ENCODE results near the gene ATF7. TPM values are rescaled to one million over a fixed set of nuclear protein-coding genes. Genes with fewer than 3 reads are reported as not detected.

Gene ATF7
- total and polyA plus RNA-seq, 2 of the 13 experiments (the other 11 are each of a cell fraction or from before 2014, with no cell fraction given) = 9.6 to 16.2 TPM

- Histone ChIP-seq H3K27ac (ENCODE audit: extremely low read length, insufficient read depth, low read length) (no peak overlapping the region), H2AFZ (ENCODE audit: low read length) (no peak overlapping the region), H3K9me3 (ENCODE audit: low read length) (no peaks in the 10 kb centered on the region), H3K4me2 (ENCODE audit: low read depth, low read length) (no peak overlapping the region), H3K4me1 (ENCODE audit: insufficient read depth, low read length) (no peaks in the 10 kb centered on the region), H3K79me2 (ENCODE audit: insufficient read depth, low read length) (no peaks in the 10 kb centered on the region), H4K20me1 (ENCODE audit: insufficient read depth, low read length) (peaks cover 12% of the 10 kb centered on the region), H3K27me3 (ENCODE audit: control insufficient read depth in 1 of 2, insufficient read depth in 2 of 2, low read length in 2 of 2) (no peaks in the 10 kb centered on the region), H3K4me3 (replicated peaks in 1 of 3; ENCODE audit: insufficient read depth in 1 of 3, low read depth in 2 of 3, low read length in 3 of 3) (no peak overlapping the region), H3K36me3 (replicated peaks in 1 of 2; ENCODE audit: control insufficient read depth in 1 of 2, insufficient read depth in 2 of 2, low read length in 2 of 2) (peaks cover 13 to 50% of the 10 kb centered on the region in 2 experiments), H3K9ac (ENCODE audit: insufficient read depth, low read depth, low read length) (no peak overlapping the region)
- WGBS (ENCODE audit: low lambda C conversion rate) = 86% methylated on average over 8 of the region's 9 CpGs
- no TSS peak for BruUV-seq (replicated peaks)
- ChIA-PET CTCF (ENCODE audit: low intra/inter-chr PET ratio, low total read pairs) (no interaction called here), POLR2A (interaction anchor here (0.7 to 4.2 kb wide), 12 partner anchors 9 to 161 kb away, joined by 3 to 58 read pairs (median 4); partner anchors contain the start of genes AAAS, MAP3K12, PRR13 and SP1)
- DNase-seq (ENCODE audit: low spot score) = peak; percentile 49
- TF ChIP-seq, protein P1, sequence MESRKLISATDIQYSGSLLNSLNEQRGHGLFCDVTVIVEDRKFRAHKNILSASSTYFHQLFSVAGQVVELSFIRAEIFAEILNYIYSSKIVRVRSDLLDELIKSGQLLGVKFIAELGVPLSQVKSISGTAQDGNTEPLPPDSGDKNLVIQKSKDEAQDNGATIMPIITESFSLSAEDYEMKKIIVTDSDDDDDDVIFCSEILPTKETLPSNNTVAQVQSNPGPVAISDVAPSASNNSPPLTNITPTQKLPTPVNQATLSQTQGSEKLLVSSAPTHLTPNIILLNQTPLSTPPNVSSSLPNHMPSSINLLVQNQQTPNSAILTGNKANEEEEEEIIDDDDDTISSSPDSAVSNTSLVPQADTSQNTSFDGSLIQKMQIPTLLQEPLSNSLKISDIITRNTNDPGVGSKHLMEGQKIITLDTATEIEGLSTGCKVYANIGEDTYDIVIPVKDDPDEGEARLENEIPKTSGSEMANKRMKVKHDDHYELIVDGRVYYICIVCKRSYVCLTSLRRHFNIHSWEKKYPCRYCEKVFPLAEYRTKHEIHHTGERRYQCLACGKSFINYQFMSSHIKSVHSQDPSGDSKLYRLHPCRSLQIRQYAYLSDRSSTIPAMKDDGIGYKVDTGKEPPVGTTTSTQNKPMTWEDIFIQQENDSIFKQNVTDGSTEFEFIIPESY (CRISPR knock-in tag; IDR thresholded peaks at IDR 0.05) = peak; percentile 28; the same call in 1 of the 2 replicates
- TF ChIP-seq NONO (IDR thresholded peaks at IDR 0.05) = no peak
- peak; percentile 24; the same call in 1 of the 2 replicates for TF ChIP-seq NONO (CRISPR knock-in tag; conservative IDR thresholded peaks at IDR 0.05)
- TF ChIP-seq PRMT3 (CRISPR knock-in tag; IDR thresholded peaks at IDR 0.05; ENCODE audit: borderline replicate concordance, low read depth) = no peak
- peak; percentile 28; the same call in 1 of the 2 replicates for TF ChIP-seq SSRP1 (CRISPR knock-in tag; IDR thresholded peaks at IDR 0.05)
- TF ChIP-seq POLR2AphosphoS5 (IDR thresholded peaks at IDR 0.05; ENCODE audit: low read depth, low read length) = 0 out of 2 replicates have a peak, but pooled peaks have one; percentile 8
- TF ChIP-seq POLR2G (IDR thresholded peaks at IDR 0.05; ENCODE audit: low read depth, low read length) = peak; percentile 43
- peak in 1 of 2 experiments; percentile 47; a peak in 2 of 4 replicates for TF ChIP-seq POLR2A (IDR thresholded peaks at IDR 0.05; ENCODE audit: insufficient read depth in 1 of 2, low read depth in 2 of 2, low read length in 2 of 2)
- 0 out of 2 replicates have a peak, but pooled peaks have one; percentile 14 for TF ChIP-seq IKZF5 (CRISPR knock-in tag; IDR thresholded peaks at IDR 0.05)
- 0 out of 2 replicates have a peak, but pooled peaks have one; percentile 2 for TF ChIP-seq PHF8 (CRISPR knock-in tag; IDR thresholded peaks at IDR 0.05)
- no peak for TF ChIP-seq GATAD2A (CRISPR knock-in tag; IDR thresholded peaks at IDR 0.05)
- peak; percentile 89; the same call in 1 of the 2 replicates for TF ChIP-seq POLR2AphosphoS2 (IDR thresholded peaks at IDR 0.05; ENCODE audit: low read depth, low read length)
- TF ChIP-seq, protein P2, sequence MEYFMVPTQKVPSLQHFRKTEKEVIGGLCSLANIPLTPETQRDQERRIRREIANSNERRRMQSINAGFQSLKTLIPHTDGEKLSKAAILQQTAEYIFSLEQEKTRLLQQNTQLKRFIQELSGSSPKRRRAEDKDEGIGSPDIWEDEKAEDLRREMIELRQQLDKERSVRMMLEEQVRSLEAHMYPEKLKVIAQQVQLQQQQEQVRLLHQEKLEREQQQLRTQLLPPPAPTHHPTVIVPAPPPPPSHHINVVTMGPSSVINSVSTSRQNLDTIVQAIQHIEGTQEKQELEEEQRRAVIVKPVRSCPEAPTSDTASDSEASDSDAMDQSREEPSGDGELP (IDR thresholded peaks at IDR 0.05; ENCODE audit: borderline replicate concordance, low read depth) = no peak
- TF ChIP-seq ZFYVE20 (CRISPR knock-in tag; IDR thresholded peaks at IDR 0.05; ENCODE audit: borderline replicate concordance, low read depth) = no peak
- intact Hi-C loops (cut with micrococcal nuclease; ENCODE audit: unreplicated experiment) (no loop called here), in situ Hi-C loops (cut with HindIII; ENCODE audit: extremely low pct_ligation_motif_present, low pct_unique_long_range_greater_than_20kb) (no loop called here)
- peak; percentile 43 for ATAC-seq
- peak; percentile 66 for FAIRE-seq
These were observed 144.1 kb downstream of the ATF7 start for GRCh38 chr12:53481939-53482586.

Measured in HepG2 (cell line).